GM18873 (cell line): Measurements from ENCODE around the gene SLC14A1.

ENCODE experiments used
- ATAC-seq: cut with Tn5 transposase; IDR thresholded peaks from one replicate; pipeline ENCODE4 v1.9.1; 2021; ENCODE audit warnings: mild to moderate bottlenecking, moderate library complexity, moderate number of reproducible peaks; ENCODE audit not compliant: unreplicated experiment, low FRiP score

Gene SLC14A1

GRCh38 chr18:45792506-45793263, 68.7 kb downstream of the SLC14A1 start:
- ATAC-seq = no peak

DNA sequence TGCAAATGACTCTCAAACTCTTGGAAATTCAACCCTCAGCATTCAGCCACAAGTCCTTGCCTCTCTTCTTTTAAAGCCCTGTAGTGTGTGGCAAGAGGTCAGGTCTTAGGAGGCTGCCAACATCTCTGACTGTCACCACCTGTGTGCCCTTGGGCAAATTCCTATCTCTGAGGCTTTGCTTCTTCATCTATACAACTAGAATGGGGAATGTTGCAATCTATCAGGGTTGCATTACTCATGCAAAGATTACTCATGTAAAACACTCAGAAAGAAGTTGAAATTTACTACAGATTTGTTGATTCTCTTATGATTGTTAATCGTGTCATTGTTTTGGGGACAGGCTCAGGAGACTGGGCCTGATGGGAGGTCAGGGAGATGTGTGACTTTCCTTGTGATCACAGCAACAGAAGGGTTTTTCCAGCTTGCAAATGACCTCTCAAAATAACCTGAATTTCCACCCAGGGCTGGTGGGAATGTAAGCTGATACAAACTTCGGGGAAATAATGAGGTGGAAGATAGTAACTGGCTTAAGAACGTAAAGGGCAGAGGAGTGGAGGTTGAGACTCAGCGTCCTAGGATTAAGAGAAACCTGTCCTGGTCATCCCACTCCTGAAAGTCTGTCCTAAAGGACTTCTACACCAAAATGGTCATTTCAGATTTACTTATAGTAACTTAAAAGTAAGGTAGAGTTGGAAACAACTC, 69.4 kb downstream of the SLC14A1 start:
- no peak for ATAC-seq

GRCh38 chr18:45801416-45802004, 77.5 kb downstream of the SLC14A1 start:
- no peak for ATAC-seq
